DOHH2 (cell line): Measurements from ENCODE around the gene SERAC1.

Source experiments
- CTCF ChIP-seq: fragments of 200-600 bp; sonication (generic); IDR thresholded peaks from one replicate; pipeline ENCODE4 v1.5.1; 2014; ENCODE audit warnings: antibody characterized with exemption, mild to moderate bottlenecking, low read depth, low read length; ENCODE audit not compliant: poor library complexity, severe bottlenecking
- EZH2phosphoT487 ChIP-seq: fragments of 200-600 bp; sonication (generic); IDR thresholded peaks from 2 replicates; pipeline ENCODE4 v1.6.1; 2017; ENCODE audit warnings: borderline replicate concordance, mild to moderate bottlenecking, antibody characterized with exemption, low read length, moderate library complexity, mixed read lengths

GRCh38 chr6:158066136-158066781 lies 101.8 kb downstream of the SERAC1 start:
- TF ChIP-seq CTCF (no peak), EZH2phosphoT487 (no peak)
